GM12873 (cell line): ENCODE measurements around the gene IL17RA.

Experiments used
- CTCF ChIP-seq: IDR thresholded peaks from 2 replicates; pipeline ENCODE4 v1.5.1; 2012; ENCODE audit warnings: low read depth, mild to moderate bottlenecking, moderate library complexity, low read length, control low read depth; ENCODE audit not compliant: insufficient read depth; ENCODE audit errors: missing control alignments

Gene IL17RA

DNA sequence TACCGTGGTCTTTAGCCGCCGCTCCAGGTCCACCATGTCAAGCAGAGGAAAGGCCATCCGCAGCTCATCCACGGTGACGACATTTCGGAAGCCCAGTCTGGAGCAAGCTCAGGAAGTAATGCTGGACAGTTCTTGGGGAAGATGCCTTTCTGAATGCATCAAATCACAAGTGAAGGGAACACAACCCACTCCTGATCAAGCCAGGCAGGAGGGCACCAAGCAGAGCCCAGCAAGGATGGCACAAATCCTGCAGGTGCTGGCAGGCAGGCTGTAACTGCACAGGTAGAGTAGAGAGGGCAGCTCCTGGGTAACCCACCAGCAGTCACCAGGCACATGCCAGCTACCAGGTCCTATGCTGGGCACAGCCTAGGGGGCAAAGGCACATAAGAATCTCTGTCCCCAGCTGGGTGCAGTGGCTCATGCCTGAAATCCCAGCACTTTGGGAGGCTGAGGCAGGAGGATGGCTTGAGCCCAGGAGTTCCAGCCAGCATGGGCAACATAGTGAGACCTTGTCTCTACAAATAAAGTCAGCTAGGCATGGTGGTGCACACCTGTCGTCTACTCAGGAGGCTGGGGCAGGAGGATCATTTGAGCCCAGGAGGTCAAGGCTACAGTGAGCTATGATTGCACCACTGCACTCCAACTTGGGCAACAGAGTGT is 60.4 kb downstream of the IL17RA start:
- TF ChIP-seq CTCF = no peak

DNA sequence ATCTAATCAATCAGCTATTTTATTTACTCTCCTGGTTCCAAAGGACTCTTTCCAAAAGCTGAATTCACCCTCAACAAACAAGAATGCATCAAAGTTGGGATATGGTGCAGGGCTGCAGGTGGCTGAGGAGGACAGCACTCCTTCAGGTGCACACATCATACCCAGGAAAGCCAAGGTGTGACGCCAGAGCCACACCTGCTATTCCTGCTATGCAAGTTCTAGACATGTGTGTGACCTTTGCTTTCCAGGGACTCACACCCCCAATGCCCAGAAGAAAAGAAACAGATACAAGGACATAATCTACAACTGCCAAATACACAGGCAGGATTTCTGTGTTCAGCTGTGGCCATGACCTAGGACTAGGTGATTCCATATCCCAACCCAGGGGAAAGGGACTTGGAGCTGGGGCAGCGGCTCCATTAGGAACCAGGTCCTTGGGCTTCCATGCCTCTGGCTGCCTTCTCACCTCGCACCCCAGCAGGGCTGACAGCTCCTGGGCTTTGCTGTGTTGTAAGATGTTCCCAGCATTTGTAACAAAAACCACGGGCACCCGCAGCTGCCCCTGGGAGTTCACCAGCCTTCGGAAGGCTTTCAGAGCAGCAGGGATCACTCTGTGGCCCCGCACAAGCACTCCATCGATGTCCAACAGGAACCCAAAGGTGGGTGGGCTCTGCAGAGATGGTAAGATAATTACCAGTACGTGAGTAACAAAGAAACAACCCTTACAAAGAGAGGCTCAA is 64.4 kb downstream of the IL17RA start:
- TF ChIP-seq CTCF = no peak

GRCh38 chr22:17152340-17152739 is 67.5 kb downstream of the IL17RA start:
- TF ChIP-seq CTCF = no peak

DNA sequence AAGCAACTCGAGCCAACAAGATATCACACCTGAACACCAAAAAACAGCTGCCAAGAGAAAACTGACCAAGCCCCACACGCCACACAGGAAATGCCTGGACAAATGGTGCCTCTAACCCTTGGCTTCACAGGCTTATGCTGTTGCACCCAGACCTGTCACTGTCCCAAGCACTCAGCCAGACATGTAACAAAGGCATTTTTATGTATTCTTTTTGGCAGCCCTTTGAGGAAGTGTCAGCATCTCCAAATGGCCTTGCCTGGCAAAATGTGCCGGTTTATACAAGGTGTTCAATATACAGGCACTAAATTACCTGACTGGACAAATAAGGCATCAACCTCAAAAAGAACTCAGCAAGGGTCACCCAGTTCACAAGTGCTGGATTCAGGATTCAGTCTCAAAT is 68.2 kb downstream of the IL17RA start:
- no peak for TF ChIP-seq CTCF

GRCh38 chr22:17155941-17156340 is 71.1 kb downstream of the IL17RA start:
- TF ChIP-seq CTCF = no peak

DNA sequence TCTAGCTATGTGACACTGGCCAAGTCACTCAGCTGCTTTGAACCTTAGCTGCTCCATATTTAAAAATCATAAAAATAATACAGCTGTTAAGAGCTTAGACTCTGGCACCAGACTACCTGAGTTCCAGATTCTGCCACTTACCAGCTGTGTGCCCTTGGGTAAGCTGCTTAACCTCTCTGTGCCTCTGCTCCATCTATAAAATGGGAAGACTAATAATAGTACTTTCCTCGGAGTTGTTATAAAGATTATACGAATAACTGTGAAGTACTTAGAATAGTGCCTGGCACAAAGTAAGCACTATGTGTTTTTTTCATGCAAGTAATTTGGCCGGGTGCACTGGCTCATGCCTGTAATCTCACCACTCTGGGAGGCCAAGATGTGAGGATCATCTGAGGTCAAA is 72.9 kb downstream of the IL17RA start:
- TF ChIP-seq CTCF = no peak

GRCh38 chr22:17158176-17158567 is 73.4 kb downstream of the IL17RA start:
- TF ChIP-seq CTCF = no peak
